Naive B cell (primary cell): ENCODE measurements around the gene SLC22A25. TPM values are rescaled to one million over a fixed set of nuclear protein-coding genes. Genes with fewer than 3 reads are reported as not detected.
A peak's percentile ranks its signal among the peaks of the same experiment; 100 is the strongest.
"Not testable (repeated sequence)": the region's sequence is repeated elsewhere in the genome, so short reads cannot be mapped to it uniquely, and the experiment has no call there.

Experiments
- ATAC-seq, 2 donors: fragments of 150-1000 bp; cut with Tn5 transposase; 2 replicates each; pipeline ENCODE4 v1.10.0; 2021; ENCODE audit warnings: low read depth in 2 of 2, mild to moderate bottlenecking in 2 of 2, moderate library complexity in 2 of 2
- DNase-seq: peaks from one replicate; pipeline ENCODE4 v3.0.0; 2022
- H3K27ac Mint-ChIP-seq, 6 donors: one replicate each; pipeline ENCODE4 v1.8.0; 2020 to 2022; ENCODE audit warnings: mild to moderate bottlenecking in 6 of 6, mixed read lengths in 6 of 6, moderate library complexity in 5 of 6, inconsistent platforms in 2 of 6
- H3K27me3 Mint-ChIP-seq, 3 donors: one replicate each; pipeline ENCODE4 v1.8.0; 2021 to 2022; ENCODE audit warnings: mixed read lengths in 3 of 3, mild to moderate bottlenecking in 1 of 3
- H3K36me3 Mint-ChIP-seq, 2 donors: one replicate each; pipeline ENCODE4 v1.8.0; 2020 to 2022; ENCODE audit warnings: mixed read lengths in 2 of 2, inconsistent platforms in 1 of 2, mild to moderate bottlenecking in 1 of 2
- H3K4me1 Mint-ChIP-seq, 3 donors: one replicate each; pipeline ENCODE4 v1.8.0; 2020 to 2022; ENCODE audit warnings: mixed read lengths in 3 of 3, inconsistent platforms in 1 of 3, mild to moderate bottlenecking in 1 of 3, moderate library complexity in 1 of 3
- H3K4me3 Mint-ChIP-seq, 8 donors: one replicate each; pipeline ENCODE4 v1.8.0; 2020 to 2022; ENCODE audit warnings: mild to moderate bottlenecking in 8 of 8, mixed read lengths in 8 of 8, moderate library complexity in 8 of 8, inconsistent platforms in 2 of 8
- H3K9me3 Mint-ChIP-seq, 7 donors: one replicate each; pipeline ENCODE4 v1.8.0; 2020 to 2022; ENCODE audit warnings: mixed read lengths in 7 of 7, mild to moderate bottlenecking in 5 of 7, inconsistent platforms in 2 of 7, moderate library complexity in 1 of 7
- polyA plus RNA-seq, 6 donors: library from polyadenylated mRNA; unstranded; fragments of 300-500 nt; fragmentation: Illumina TruSeq; gene quantifications; one replicate each; pipeline ENCODE4 v1.2.3, GENCODE V29; 2021; ENCODE audit warnings: low read depth in 6 of 6

The SLC22A25 gene
- polyA plus RNA-seq, 6 donors from 2014 or later: not detected

GRCh38 chr11:63246045-63246444 is 2.6 kb upstream of the SLC22A25 start:
- peaks cover 38 to 45% (median 39%) of the 10 kb centered on the region in 3 donors for H3K27me3 Mint-ChIP-seq
- no peak overlapping the region for H3K4me3 Mint-ChIP-seq

GRCh38 chr11:63244862-63245261 is 1.5 kb upstream of the SLC22A25 start:
- H3K4me3 Mint-ChIP-seq: no peak overlapping the region
- no peaks in the 10 kb centered on the region for H3K36me3 Mint-ChIP-seq
- H3K27ac Mint-ChIP-seq: no peak overlapping the region
- H3K4me1 Mint-ChIP-seq: peaks cover 0 to 4% (median 1%) of the 10 kb centered on the region in 3 donors
- peaks cover 0 to 3% (median 0%) of the 10 kb centered on the region in 7 donors for H3K9me3 Mint-ChIP-seq
- peaks cover 30 to 40% (median 35%) of the 10 kb centered on the region in 3 donors for H3K27me3 Mint-ChIP-seq
- ATAC-seq: no peak
- DNase-seq: no peak

More at GRCh38 chr11:63246045-63246444, 2.6 kb upstream of the SLC22A25 start:
- Mint-ChIP-seq H3K4me1 (peaks cover 0 to 4% (median 1%) of the 10 kb centered on the region in 3 donors), H3K36me3 (no peaks in the 10 kb centered on the region), H3K9me3 (peaks cover 0 to 3% (median 0%) of the 10 kb centered on the region in 7 donors), H3K27ac (no peak overlapping the region)
- no peak for DNase-seq
- no peak for ATAC-seq

GRCh38 chr11:63242089-63242781 is 1.2 kb downstream of the SLC22A25 start:
- Mint-ChIP-seq H3K4me3 (no peak overlapping the region), H3K27ac (peak overlapping the region in 1 of 6 donors; percentile 55), H3K9me3 (peaks cover 0 to 10% (median 3%) of the 10 kb centered on the region in 7 donors), H3K4me1 (peaks cover 0 to 4% (median 1%) of the 10 kb centered on the region in 3 donors), H3K36me3 (no peaks in the 10 kb centered on the region), H3K27me3 (peaks cover 19 to 35% (median 19%) of the 10 kb centered on the region in 3 donors)
- DNase-seq (no peak), ATAC-seq (no peak)

GRCh38 chr11:63240791-63241379 is 2.5 kb downstream of the SLC22A25 start:
- peaks cover 0 to 4% (median 1%) of the 10 kb centered on the region in 3 donors for H3K4me1 Mint-ChIP-seq
- peaks cover 0 to 8% of the 10 kb centered on the region in 2 donors for H3K36me3 Mint-ChIP-seq
- ATAC-seq: no peak
- peaks cover 0 to 20% (median 5%) of the 10 kb centered on the region in 7 donors for H3K9me3 Mint-ChIP-seq
- peaks cover 13 to 30% (median 16%) of the 10 kb centered on the region in 3 donors for H3K27me3 Mint-ChIP-seq
- H3K4me3 Mint-ChIP-seq: no peak overlapping the region
- no peak for DNase-seq
- H3K27ac Mint-ChIP-seq: no peak overlapping the region

- DNase-seq (no peak), ATAC-seq (no peak)
- Mint-ChIP-seq H3K9me3 (peaks cover 2 to 20% (median 7%) of the 10 kb centered on the region in 7 donors), H3K4me1 (peaks cover 0 to 4% (median 1%) of the 10 kb centered on the region in 3 donors), H3K27ac (no peak overlapping the region), H3K36me3 (peaks cover 0 to 8% of the 10 kb centered on the region in 2 donors), H3K27me3 (peaks cover 20 to 33% (median 20%) of the 10 kb centered on the region in 3 donors), H3K4me3 (no peak overlapping the region)
Measured at GRCh38 chr11:63240098-63240497, 3.3 kb downstream of the SLC22A25 start.

GRCh38 chr11:63239254-63239653 is 4.1 kb downstream of the SLC22A25 start:
- H3K9me3 Mint-ChIP-seq: peaks cover 2 to 20% (median 7%) of the 10 kb centered on the region in 7 donors
- H3K27ac Mint-ChIP-seq: no peak overlapping the region
- DNase-seq (no peak), ATAC-seq (no peak)
- peaks cover 0 to 8% of the 10 kb centered on the region in 2 donors for H3K36me3 Mint-ChIP-seq
- peaks cover 17 to 31% (median 21%) of the 10 kb centered on the region in 3 donors for H3K27me3 Mint-ChIP-seq
- peaks cover 0 to 4% (median 1%) of the 10 kb centered on the region in 3 donors for H3K4me1 Mint-ChIP-seq
- no peak overlapping the region for H3K4me3 Mint-ChIP-seq

- H3K27me3 Mint-ChIP-seq: peaks cover 14 to 27% (median 25%) of the 10 kb centered on the region in 3 donors
Measured at GRCh38 chr11:63237413-63237812, 6.0 kb downstream of the SLC22A25 start.

GRCh38 chr11:63235471-63236461 is 7.6 kb downstream of the SLC22A25 start:
- H3K27ac Mint-ChIP-seq, H3K36me3 Mint-ChIP-seq, ATAC-seq, H3K4me3 Mint-ChIP-seq, DNase-seq, H3K4me1 Mint-ChIP-seq: not testable (repeated sequence)
- H3K9me3 Mint-ChIP-seq: peaks cover 2 to 33% (median 16%) of the 10 kb centered on the region in 7 donors
- peaks cover 12 to 27% (median 25%) of the 10 kb centered on the region in 3 donors for H3K27me3 Mint-ChIP-seq

More at GRCh38 chr11:63237413-63237812, 6.0 kb downstream of the SLC22A25 start:
- H3K36me3 Mint-ChIP-seq: peaks cover 0 to 8% of the 10 kb centered on the region in 2 donors
- H3K4me3 Mint-ChIP-seq: no peak overlapping the region
- DNase-seq: no peak
- H3K9me3 Mint-ChIP-seq: peaks cover 2 to 23% (median 10%) of the 10 kb centered on the region in 7 donors
- no peak overlapping the region for H3K27ac Mint-ChIP-seq
- H3K4me1 Mint-ChIP-seq: peaks cover 0 to 1% (median under 1%) of the 10 kb centered on the region in 3 donors
- no peak for ATAC-seq

GRCh38 chr11:63229815-63230214 is 13.6 kb downstream of the SLC22A25 start:
- no peak overlapping the region for H3K4me3 Mint-ChIP-seq
- H3K27me3 Mint-ChIP-seq: peaks cover 11 to 42% (median 41%) of the 10 kb centered on the region in 3 donors
- H3K27ac Mint-ChIP-seq: no peak overlapping the region
- H3K4me1 Mint-ChIP-seq: no peaks in the 10 kb centered on the region
- no peak for DNase-seq
- H3K9me3 Mint-ChIP-seq: peaks cover 0 to 13% (median 11%) of the 10 kb centered on the region in 7 donors
- H3K36me3 Mint-ChIP-seq: no peaks in the 10 kb centered on the region
- ATAC-seq: no peak

GRCh38 chr11:63227521-63228107 is 15.8 kb downstream of the SLC22A25 start:
- no peaks in the 10 kb centered on the region for H3K36me3 Mint-ChIP-seq
- no peak for DNase-seq
- no peak overlapping the region for H3K27ac Mint-ChIP-seq
- peaks cover 0 to 12% (median 10%) of the 10 kb centered on the region in 7 donors for H3K9me3 Mint-ChIP-seq
- H3K27me3 Mint-ChIP-seq: peaks cover 19 to 55% (median 40%) of the 10 kb centered on the region in 3 donors
- H3K4me1 Mint-ChIP-seq: no peaks in the 10 kb centered on the region
- no peak for ATAC-seq
- no peak overlapping the region for H3K4me3 Mint-ChIP-seq

GRCh38 chr11:63226488-63227114 is 16.8 kb downstream of the SLC22A25 start:
- no peak overlapping the region for H3K4me3 Mint-ChIP-seq
- H3K4me1 Mint-ChIP-seq: no peaks in the 10 kb centered on the region
- ATAC-seq (no peak), DNase-seq (no peak)
- H3K9me3 Mint-ChIP-seq: peaks cover 0 to 6% (median 6%) of the 10 kb centered on the region in 7 donors
- no peak overlapping the region for H3K27ac Mint-ChIP-seq
- peaks cover 28 to 55% (median 40%) of the 10 kb centered on the region in 3 donors for H3K27me3 Mint-ChIP-seq
- no peaks in the 10 kb centered on the region for H3K36me3 Mint-ChIP-seq

- Mint-ChIP-seq H3K4me1 (no peaks in the 10 kb centered on the region), H3K4me3 (no peak overlapping the region)
Measured at GRCh38 chr11:63214093-63214492, 29.3 kb downstream of the SLC22A25 start.

More at GRCh38 chr11:63214093-63214492, 29.3 kb downstream of the SLC22A25 start:
- ATAC-seq (no peak), DNase-seq (no peak)
- no peak overlapping the region for H3K27ac Mint-ChIP-seq
- peaks cover 30 to 41% (median 31%) of the 10 kb centered on the region in 3 donors for H3K27me3 Mint-ChIP-seq
- peaks cover 0 to 14% (median 3%) of the 10 kb centered on the region in 7 donors for H3K9me3 Mint-ChIP-seq
- H3K36me3 Mint-ChIP-seq: no peaks in the 10 kb centered on the region
